WTC11 (cell line): ENCODE measurements around the gene HIP1R. TPM values are rescaled to one million over a fixed set of nuclear protein-coding genes. Genes with fewer than 3 reads are reported as not detected.
"Not testable (repeated sequence)": the region's sequence is repeated elsewhere in the genome, so short reads cannot be mapped to it uniquely, and the experiment has no call there.

Experiments used
- ATAC-seq: fragments of 200-7000 bp; cut with Tn5 transposase; 2 replicates; pipeline ENCODE4 v1.10.0; 2021; ENCODE audit warnings: mild to moderate bottlenecking, moderate library complexity
- CTCF ChIA-PET: fragments of 300-600 bp; sonication (Branson Sonifier 250); formaldehyde crosslinking; loops from one replicate; lab custom pipeline; 2021; ENCODE audit warnings: antibody characterized with exemption; lab: Charles Lee
- POLR2A ChIA-PET: fragments of 350-600 bp; sonication (Branson Sonifier 250); formaldehyde crosslinking; loops from one replicate; lab custom pipeline; 2021; ENCODE audit warnings: antibody characterized with exemption; lab: Charles Lee
- DNase-seq: peaks from one replicate; pipeline ENCODE4 v3.0.0; 2021; ENCODE audit warnings: low spot score
- H3K27ac Mint-ChIP-seq: 2 replicates; pipeline ENCODE4 v1.8.0; 2021; ENCODE audit warnings: mixed read lengths
- H3K27me3 Mint-ChIP-seq: 2 replicates; pipeline ENCODE4 v1.8.0; 2021; ENCODE audit warnings: low read depth, mild to moderate bottlenecking, moderate library complexity, mixed read lengths
- H3K36me3 Mint-ChIP-seq: 2 replicates; pipeline ENCODE4 v1.8.0; 2021; ENCODE audit warnings: mixed read lengths
- H3K4me1 Mint-ChIP-seq: 2 replicates; pipeline ENCODE4 v1.8.0; 2022; ENCODE audit warnings: mixed read lengths
- H3K4me3 Mint-ChIP-seq: 2 replicates; pipeline ENCODE4 v1.8.0; 2021; ENCODE audit warnings: mild to moderate bottlenecking, moderate library complexity, mixed read lengths
- H3K9me3 Mint-ChIP-seq: 2 replicates; pipeline ENCODE4 v1.8.0; 2021; ENCODE audit warnings: mixed read lengths
- ATF3 ChIP-seq: sonication (generic); formaldehyde crosslinking; conservative IDR thresholded peaks from 2 replicates; pipeline ENCODE4 v1.8.1; 2022; ENCODE audit warnings: mild to moderate bottlenecking, missing genetic modification reagents
- CREM ChIP-seq: sonication (generic); formaldehyde crosslinking; IDR thresholded peaks from 2 replicates; pipeline ENCODE4 v1.8.1; 2022; ENCODE audit warnings: mild to moderate bottlenecking, missing genetic modification reagents, moderate library complexity
- FOXP4 ChIP-seq: sonication (generic); formaldehyde crosslinking; IDR thresholded peaks from 2 replicates; pipeline ENCODE4 v1.8.0; 2022; ENCODE audit warnings: mild to moderate bottlenecking, missing genetic modification reagents
- GABPB1 ChIP-seq: sonication (generic); formaldehyde crosslinking; IDR thresholded peaks from 2 replicates; pipeline ENCODE4 v1.8.1; 2023; ENCODE audit warnings: mild to moderate bottlenecking, missing genetic modification reagents
- GRHL2 ChIP-seq: fragments of 250-450 bp; sonication (Bioruptor Pico); IDR thresholded peaks from 2 replicates; pipeline ENCODE4 v1.8.0; 2022; ENCODE audit warnings: mild to moderate bottlenecking, moderate library complexity; ENCODE audit not compliant: insufficient replicate concordance, severe bottlenecking
- GTF2I ChIP-seq: fragments of 250-450 bp; sonication (Bioruptor Pico); conservative IDR thresholded peaks from 2 replicates; pipeline ENCODE4 v1.4.0; 2021; ENCODE audit warnings: mild to moderate bottlenecking
- HMGXB4 ChIP-seq: sonication (generic); formaldehyde crosslinking; IDR thresholded peaks from 2 replicates; pipeline ENCODE4 v1.8.1; 2023; ENCODE audit warnings: mild to moderate bottlenecking, moderate library complexity, missing genetic modification reagents
- NR1H2 ChIP-seq: sonication (generic); formaldehyde crosslinking; IDR thresholded peaks from 2 replicates; pipeline ENCODE4 v1.9.0; 2021; ENCODE audit warnings: mild to moderate bottlenecking, moderate library complexity, missing genetic modification reagents
- SMAD3 ChIP-seq: sonication (generic); formaldehyde crosslinking; IDR thresholded peaks from 2 replicates; pipeline ENCODE4 v1.8.0; 2022; ENCODE audit warnings: missing genetic modification reagents, mild to moderate bottlenecking, borderline replicate concordance
- SMAD4 ChIP-seq: sonication (generic); formaldehyde crosslinking; IDR thresholded peaks from 2 replicates; pipeline ENCODE4 v1.8.0; 2022; ENCODE audit warnings: mild to moderate bottlenecking, missing genetic modification reagents
- TEAD4 ChIP-seq: sonication (generic); formaldehyde crosslinking; IDR thresholded peaks from 2 replicates; pipeline ENCODE4 v1.8.0; 2022; ENCODE audit warnings: mild to moderate bottlenecking, missing genetic modification reagents
- ZNF121 ChIP-seq: sonication (generic); formaldehyde crosslinking; IDR thresholded peaks from 2 replicates; pipeline ENCODE4 v1.8.0; 2023; ENCODE audit warnings: missing genetic modification reagents
- ZNF219 ChIP-seq: sonication (generic); formaldehyde crosslinking; IDR thresholded peaks from 2 replicates; pipeline ENCODE4 v1.8.0; 2023; ENCODE audit warnings: missing genetic modification reagents, mild to moderate bottlenecking, borderline replicate concordance
- ZNF425 ChIP-seq: fragments of 250-450 bp; sonication (Bioruptor Pico); conservative IDR thresholded peaks from 2 replicates; pipeline ENCODE4 v1.9.0; 2021; ENCODE audit warnings: mild to moderate bottlenecking
- ZNF532 ChIP-seq: fragments of 250-450 bp; sonication (Bioruptor Pico); IDR thresholded peaks from 2 replicates; pipeline ENCODE4 v1.9.0; 2021; ENCODE audit warnings: mild to moderate bottlenecking, borderline replicate concordance
- total RNA-seq: library from RNA; stranded (reverse); gene quantifications from 3 replicates; pipeline ENCODE4 v1.2.3, GENCODE V29; 2021

Gene HIP1R
- total RNA-seq, 1 experiment from 2014 or later, result 45.2 TPM

- H3K9me3 Mint-ChIP-seq, ATAC-seq, DNase-seq, H3K36me3 Mint-ChIP-seq: not testable (repeated sequence)
- ChIA-PET CTCF (interaction anchor here (1.7 to 1.8 kb wide), 2 partner anchors 13 to 25 kb away, joined by 5 to 12 read pairs; no protein-coding TSS in a partner anchor), POLR2A (interaction anchor here (1.2 kb wide), 1 partner anchor 18 kb away, joined by 3 read pairs; no protein-coding TSS in a partner anchor)
- Mint-ChIP-seq H3K27me3 (peaks cover 74% of the 10 kb centered on the region), H3K4me1 (peaks cover 63% of the 10 kb centered on the region), H3K4me3 (peak overlapping the region; percentile 34), H3K27ac (peak overlapping the region; percentile 82; the same call in 1 of the 2 replicates)
- TF ChIP-seq ZNF121, result peak; percentile 66; the same call in 1 of the 2 replicates
Observed at GRCh38 chr12:122892724-122893123, 57.5 kb downstream of the HIP1R start.

- Mint-ChIP-seq H3K27ac (no peak overlapping the region), H3K27me3 (peaks cover 75% of the 10 kb centered on the region), H3K9me3 (peaks cover 6% of the 10 kb centered on the region), H3K4me1 (peaks cover 57% of the 10 kb centered on the region), H3K36me3 (no peaks in the 10 kb centered on the region), H3K4me3 (peak overlapping the region; percentile 25; the same call in 1 of the 2 replicates)
- ChIA-PET CTCF (interaction anchor here (0.6 kb wide), 1 partner anchor 327 kb away, joined by 4 read pairs; no protein-coding TSS in a partner anchor), POLR2A (interaction anchor here (0.8 kb wide), 1 partner anchor 486 kb away, joined by 3 read pairs; no protein-coding TSS in a partner anchor)
- ATAC-seq (no peak), DNase-seq (no peak)
- TF ChIP-seq GRHL2 (CRISPR knock-in tag) (no peak), SMAD3 (no peak), GABPB1 (no peak)
Observed at GRCh38 chr12:122893208-122894153, 58.2 kb downstream of the HIP1R start.

- DNase-seq (no peak), ATAC-seq (no peak)
- Mint-ChIP-seq H3K4me3 (peak overlapping the region; percentile 83), H3K27ac (no peak overlapping the region), H3K36me3 (no peaks in the 10 kb centered on the region), H3K9me3 (peaks cover 6% of the 10 kb centered on the region), H3K4me1 (peaks cover 49% of the 10 kb centered on the region), H3K27me3 (peaks cover 73% of the 10 kb centered on the region)
- POLR2A ChIA-PET, result interaction anchor here (0.8 kb wide), 1 partner anchor 487 kb away, joined by 3 read pairs; no protein-coding TSS in a partner anchor
- CTCF ChIA-PET, result no interaction called here
- TF ChIP-seq ZNF425 (CRISPR knock-in tag), result no peak
- no peak for TF ChIP-seq CREM (CRISPR knock-in tag)
- no peak for TF ChIP-seq ZNF532 (CRISPR knock-in tag)
- TF ChIP-seq ZNF219, result no peak
- no peak for TF ChIP-seq SMAD4 (CRISPR knock-in tag)
- TF ChIP-seq TEAD4, result no peak
- TF ChIP-seq ATF3 (CRISPR knock-in tag), result no peak
- no peak for TF ChIP-seq NR1H2 (CRISPR knock-in tag)
- no peak for TF ChIP-seq GTF2I (CRISPR knock-in tag)
- TF ChIP-seq FOXP4, result no peak
- no peak for TF ChIP-seq HMGXB4 (CRISPR knock-in tag)
Observed at GRCh38 chr12:122894193-122895121, 59.2 kb downstream of the HIP1R start.
